HG03139 (cell line): ENCODE data around the gene CCDC34.
A peak's percentile ranks its signal among the peaks of the same experiment; 100 is the strongest.

ENCODE experiments used
- ATAC-seq: cut with Tn5 transposase; IDR thresholded peaks from one replicate; pipeline ENCODE4 v1.9.1; 2021; ENCODE audit not compliant: unreplicated experiment

CCDC34 gene

DNA sequence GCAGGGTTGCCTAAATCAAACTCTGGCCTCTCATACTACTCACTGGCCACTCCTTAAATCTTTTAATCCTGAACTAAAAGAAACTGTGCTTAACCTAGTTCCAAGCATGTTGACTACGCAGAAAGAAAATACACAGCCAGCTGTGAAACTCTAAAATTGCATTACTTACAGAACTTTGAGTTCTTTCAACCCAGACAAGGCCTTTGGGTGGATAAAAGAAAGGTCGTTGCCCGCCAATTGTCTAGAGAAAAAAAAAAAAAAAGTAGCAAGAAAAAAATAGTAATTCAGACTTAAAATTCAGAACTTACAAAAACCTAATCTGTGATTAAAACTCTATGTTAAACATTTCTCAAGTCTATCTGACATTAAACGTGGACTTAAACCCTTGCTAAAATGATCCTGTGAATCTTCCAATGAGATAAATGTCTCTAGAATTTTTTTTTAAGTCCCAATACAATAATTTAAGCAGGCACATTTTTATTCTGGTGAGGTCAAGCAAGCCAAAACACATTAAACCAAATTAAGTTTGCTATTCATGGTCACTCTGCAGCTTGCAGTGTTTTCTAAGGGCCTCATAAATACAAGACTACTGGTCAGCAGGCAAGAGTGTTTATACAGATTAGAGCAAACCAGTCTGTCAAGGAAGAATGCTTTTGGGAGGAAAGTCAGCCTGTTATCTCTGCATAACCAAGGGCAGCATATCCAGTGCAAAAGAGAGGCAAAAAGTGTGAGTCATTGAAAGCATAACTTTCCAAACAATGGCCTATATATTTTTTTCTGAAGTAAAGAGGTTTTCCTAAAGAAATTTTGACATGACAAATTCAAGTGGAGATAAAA, 29.5 kb upstream of the CCDC34 start:
- ATAC-seq, result no peak

DNA sequence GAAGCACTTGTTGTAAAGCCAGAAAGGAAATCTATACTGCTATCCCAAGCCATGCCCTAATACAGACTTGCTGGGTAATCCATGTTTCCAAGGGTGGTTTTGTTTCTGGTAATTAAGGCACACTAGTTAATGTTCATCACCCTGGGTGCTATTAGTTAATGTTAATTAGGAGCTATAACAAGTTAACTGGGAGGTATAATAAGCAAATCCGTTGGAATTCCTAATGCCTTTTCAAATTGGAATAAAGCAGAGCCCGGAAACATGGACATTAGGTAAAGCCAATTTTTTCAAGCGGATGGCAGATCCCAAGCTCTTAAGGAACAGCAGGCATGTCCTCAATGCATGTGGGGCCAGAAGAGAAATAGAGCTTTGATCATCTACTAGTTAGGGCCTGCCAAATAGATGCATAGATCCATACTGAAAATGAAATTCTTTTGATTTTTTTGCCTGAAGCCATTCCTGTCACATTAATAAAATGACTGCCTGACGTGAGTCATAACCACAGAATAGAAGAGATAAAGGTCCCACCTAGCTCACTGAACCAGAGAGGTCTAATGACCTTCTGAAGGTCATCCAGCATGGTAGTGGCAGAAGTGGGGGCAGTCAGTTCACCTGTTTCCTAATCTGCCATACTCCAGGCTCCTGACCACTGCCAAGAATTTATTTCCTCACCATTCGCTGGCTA, 28.5 kb upstream of the CCDC34 start:
- no peak for ATAC-seq

DNA sequence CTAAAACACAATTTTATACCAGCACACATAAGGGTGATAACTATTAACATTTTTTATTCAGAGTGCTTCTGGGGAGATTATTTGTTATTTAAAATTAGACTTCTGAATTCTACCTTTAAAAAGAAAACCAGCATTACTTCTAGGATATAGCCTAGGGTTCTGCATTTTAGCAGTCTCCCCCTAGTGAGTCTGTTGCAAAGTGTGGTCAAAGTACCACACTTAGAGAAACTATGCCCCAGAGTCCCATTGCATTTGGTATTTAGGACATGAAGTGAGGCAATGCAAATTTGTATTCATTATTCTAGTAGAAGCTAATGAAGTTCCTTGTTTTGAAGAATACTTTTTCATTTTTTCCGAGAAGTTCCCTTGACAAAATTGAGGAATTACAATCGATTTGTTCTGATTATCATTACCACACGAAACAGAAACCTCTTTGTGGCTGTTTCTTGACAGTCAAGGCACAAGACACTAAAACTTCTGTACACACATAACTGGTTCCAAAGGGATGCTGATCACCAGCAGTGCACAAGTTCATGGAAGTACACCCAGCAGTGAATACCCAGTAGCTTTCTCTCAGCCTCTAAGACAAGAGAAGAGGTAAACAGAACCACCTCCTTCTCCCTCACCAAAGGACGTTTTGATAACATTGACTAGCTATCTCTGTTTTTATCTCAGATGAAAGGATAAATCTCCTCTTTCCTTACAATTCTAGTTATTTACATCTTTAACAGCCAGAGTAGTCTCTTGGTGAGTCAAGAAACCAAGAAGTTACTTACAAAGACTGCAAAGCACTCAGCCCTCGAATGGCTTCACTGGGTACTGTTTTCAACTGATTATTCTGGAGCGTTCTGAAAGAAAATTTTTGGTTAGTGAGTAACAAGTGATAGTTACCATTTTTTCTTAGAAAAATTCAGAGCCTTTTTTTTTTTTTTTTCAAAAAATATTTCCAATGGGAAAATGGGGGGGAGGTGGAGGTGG, 27.6 kb upstream of the CCDC34 start:
- ATAC-seq, result no peak

DNA sequence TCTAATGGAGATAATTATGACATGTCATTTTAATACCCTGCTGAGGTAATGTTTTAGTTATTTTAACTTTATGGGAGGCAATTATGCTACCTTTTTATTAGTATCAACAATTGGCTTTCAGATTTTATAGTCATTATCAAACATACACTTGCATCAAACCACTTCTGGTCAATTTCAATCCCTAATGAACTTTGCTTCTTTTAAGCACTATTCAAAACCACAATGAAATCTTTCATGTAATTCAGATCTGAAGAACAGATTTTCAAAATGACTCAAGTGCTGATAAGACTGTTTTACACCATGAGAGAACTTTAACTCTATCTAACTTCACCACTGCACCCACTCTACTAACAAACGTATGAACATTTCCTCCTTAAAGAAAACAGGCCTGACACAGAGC, 25.9 kb upstream of the CCDC34 start:
- no peak for ATAC-seq

DNA sequence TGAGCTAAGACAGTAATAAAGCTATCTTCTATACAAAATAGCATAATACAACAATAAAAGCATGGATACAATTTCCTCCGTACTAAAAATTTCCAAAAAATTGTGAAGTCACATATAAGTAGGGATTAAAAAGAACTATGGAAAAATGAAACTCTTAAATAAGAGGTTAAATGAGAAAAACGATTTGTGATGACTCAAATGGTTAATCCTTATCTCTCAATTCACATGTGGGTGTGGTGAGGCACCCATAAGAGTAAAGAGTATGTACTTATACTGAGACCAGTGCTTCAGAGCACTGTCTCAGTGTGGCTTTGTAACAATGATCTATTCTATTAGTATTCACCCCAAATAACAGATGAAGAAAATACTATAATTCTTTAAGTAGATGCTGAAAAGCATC, 25.0 kb upstream of the CCDC34 start:
- no peak for ATAC-seq

DNA sequence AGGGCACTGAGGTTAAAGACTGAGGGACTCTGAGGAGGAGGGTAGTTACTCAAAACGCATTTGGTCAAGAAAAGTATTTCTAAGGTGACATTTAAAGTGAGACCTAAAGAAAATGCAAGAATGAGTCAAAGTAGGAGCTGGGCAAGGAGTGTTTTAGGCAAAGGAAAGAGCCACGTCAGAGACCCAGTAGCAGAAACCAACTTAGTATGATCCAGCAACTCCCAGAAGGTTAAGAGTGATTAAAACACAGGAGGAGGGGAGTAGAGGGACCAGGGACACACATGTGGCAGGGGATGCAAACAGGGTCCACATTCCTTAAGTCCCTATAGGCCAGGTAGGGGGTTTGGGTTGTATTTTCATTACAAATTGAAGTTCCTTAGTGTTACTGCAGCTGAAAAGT, 24.3 kb upstream of the CCDC34 start:
- no peak for ATAC-seq

DNA sequence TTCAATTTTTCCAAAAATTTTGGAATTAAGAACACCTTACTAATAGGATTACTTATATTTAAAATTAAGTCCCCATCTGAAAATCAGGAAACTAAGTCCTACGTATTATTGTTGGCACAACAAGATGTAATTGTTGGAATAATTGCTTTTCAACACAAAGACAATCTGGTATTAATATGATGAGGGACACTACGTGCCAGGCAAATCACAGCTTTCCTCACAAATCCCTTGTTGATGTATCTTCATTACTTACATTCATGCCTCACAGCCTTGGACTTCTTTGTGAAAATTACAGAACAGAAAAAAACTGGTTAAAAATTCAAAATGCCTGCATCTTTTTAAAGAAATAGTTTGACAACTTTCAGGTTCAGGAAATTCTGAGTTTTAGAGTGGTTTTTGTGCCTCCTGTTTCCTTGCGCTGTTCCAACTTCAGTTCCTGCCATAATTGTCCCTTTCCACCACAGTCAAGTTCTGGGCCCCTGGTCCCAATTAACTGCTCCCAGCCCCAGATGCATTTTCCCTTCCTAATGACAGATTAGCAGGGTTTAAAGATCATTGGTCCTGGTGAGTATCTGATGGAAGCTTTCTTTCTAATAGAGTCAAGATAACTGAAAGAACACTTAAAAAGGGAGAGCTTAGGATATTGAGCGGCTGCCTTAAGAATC, 23.3 kb upstream of the CCDC34 start:
- no peak for ATAC-seq

DNA sequence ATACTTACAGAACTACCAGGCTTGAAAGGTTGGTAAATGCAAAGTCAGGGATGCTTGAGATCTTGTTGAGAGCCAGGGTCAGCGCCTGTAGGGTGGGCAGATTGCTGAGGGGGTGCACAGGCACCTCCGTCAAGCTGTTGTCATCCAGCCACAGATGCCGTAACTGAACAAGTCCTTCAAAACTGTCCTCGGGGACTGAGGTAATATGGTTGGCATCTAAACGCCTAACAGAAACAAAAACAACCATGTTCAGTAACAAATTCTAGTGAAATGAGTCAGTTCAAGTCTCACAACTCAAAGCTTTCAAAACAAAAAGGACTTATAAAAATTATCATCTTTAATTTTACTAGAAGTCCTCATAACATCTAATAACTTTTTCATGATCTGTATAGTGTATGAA, 22.2 kb upstream of the CCDC34 start:
- ATAC-seq, result no peak

DNA sequence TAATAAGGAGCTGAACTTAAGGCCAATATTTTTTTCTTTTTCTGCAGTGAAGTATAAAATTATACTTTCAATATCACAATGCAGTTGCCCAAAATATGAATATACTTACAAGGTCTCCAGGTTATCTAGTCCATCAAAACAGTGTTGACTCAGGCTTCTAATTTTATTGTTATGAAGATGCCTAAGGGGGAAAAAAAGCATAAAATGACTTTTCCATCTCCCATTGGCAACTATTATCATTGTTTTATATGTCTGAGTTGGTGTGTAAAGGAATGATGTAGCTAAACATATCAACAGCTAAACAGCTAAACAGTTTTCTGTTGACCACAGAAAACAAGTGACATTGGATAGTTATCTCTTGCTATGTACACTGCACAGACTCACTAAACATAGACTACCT, 21.2 kb upstream of the CCDC34 start:
- ATAC-seq, result no peak

DNA sequence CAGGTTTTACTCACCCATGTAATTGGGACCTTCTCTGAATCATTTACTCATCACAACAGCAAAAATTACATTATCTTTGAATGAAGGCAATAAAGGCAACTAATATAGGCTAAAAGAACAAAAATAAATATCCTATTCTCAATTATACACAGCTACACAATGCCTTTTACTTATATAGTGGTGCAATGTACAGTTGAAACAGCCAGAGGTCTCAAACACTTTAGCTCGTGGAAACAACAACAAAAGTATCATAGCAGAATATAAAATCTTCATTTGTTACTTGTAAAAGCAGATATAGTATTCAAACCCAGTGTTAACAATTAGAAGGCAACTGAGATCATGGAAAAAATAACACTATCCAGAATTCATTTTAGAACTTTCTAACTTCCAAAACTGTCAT, 20.6 kb upstream of the CCDC34 start:
- ATAC-seq, result no peak

DNA sequence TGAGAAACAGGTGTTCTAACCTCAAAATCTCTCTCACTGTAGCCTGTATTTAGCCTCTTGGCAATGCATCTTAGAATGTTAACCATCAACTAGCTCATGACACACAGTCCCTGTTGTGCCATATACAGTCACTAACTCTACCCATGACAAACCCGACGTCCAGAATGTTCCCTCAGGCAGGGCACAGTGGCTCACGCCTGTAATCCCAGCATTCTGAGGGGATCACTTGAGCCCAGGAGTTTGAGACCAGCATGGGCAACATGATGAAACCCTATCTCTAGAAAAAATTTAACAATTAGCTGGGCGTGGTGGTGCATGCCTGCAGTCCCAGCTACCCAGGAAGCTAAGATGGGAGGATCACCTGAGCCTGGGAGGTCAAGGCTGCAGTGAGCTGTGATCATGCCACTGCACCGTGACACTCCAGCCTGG, 18.2 kb upstream of the CCDC34 start:
- ATAC-seq, result peak; percentile 62

DNA sequence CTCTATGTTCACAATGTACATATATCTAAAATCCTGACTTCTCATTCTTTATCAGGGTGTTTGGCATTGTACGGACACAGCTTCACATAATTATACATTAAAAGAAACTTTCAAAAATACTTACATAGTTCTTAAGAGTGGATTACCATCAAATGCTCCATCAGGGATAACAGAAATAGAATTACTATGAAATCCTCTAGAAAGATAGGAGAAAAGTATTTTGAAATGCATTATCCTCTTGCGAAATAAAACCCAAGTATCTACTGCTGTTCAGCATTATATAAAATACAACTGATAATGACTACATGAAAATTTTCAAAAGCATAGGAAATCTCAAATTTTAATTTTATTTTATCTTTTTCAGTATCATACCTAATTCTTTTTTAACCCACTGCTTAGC, 17.8 kb upstream of the CCDC34 start:
- no peak for ATAC-seq

DNA sequence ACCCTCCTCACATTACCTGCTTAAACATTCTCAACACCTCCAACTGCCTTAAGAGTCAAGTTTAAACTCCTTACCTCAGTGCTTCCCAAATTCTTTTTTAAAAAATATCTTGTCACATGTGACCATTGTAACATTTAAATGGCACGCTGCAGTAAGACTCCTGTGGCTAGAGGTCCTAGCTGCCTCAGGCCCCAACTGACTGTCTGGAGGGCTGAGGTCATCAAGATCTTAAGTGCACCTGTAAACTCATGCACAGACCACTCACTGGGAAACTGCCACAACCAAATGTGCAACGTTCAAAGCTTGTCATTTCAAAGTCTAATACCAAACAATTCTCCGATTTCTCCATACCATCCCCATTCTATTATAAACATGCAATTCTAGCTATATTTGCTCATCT, 16.4 kb upstream of the CCDC34 start:
- no peak for ATAC-seq

DNA sequence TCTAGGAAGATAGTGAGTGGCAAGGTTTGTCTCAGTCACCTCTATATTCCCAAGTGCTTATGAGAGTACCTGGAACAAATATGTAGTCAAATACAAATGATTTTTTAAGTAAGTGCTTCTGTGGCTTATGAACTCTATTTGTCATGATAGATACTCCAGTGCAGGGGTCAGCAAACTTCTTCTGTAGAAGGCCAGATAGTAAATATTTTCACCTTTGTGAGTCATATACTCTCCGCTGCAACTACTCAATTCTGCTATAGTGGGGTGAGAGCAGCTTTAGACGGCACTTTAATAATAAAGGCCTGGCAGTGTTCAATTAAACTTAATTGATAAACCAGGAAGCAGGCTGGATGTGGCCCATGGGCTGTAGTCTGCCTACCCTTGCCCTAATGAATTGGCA, 12.4 kb upstream of the CCDC34 start:
- ATAC-seq, result no peak

DNA sequence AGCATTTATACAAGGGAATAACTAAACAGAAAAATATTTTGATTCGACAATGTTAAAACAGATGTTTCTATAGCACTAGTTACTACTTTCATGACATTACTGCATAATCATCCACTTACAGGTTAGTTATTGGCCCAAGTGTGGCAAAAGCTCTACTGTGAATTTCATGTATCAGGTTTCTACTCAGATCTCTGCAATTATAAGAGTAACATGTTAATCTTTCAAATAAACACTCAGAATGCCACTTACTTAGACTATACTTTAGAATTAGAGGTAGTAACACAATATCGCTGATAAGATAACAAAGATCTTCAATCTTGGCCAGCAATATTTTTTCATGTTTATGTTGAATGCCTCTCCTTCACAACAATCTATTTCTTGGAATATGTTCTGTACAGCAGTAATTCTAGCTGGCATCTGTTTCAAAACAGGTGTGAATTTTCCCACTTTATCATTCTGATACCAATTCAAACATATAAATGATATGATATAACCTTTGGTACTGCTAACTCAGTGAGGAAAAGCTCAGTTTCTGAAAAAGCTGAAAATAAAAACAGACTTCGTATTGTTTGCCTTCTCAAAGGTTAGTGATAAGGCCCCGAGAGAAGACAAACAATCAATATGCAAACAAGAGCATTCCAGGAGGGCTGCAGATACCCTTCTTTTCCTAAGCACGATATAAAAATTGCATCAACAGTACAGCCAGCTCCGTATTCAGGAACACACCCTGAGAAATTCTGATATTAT, 11.0 kb upstream of the CCDC34 start:
- no peak for ATAC-seq

DNA sequence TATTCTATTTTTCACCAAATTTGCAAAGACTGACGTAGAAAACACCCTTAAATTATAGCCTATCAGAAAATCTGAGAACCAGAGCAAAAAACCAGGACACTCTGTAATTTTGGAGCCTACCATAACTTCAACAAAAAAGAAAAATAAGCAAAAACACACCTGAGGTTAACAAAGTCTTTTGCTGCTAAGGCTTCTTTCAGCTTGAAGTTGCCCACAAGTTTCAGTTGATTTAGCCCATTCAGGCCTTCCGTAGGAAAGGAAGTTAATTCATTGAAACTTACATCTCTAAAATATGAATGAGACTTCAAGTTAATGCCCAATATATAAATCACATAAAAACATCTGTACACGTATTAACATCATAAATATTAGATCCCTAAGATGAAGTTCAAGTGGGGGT, 10.4 kb upstream of the CCDC34 start:
- ATAC-seq, result no peak

DNA sequence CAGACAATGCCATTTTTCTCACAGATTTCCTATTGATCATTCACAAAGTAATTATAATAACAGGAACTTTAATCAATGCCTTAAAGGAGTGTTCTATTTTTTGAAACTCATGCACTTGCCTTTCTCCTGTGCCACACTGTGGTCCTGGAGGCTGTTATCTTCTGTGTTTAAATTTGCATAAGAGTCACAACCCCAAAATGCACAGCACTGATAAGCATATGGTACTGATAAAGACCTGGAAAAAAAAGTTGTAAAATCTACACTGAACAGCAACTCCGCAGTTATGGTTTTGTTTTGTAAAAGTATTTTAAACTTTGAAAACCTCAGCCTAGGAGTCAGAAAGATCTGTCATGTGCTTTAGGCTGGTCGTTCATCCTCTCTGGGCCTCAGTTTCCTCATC, 9.1 kb upstream of the CCDC34 start:
- no peak for ATAC-seq

DNA sequence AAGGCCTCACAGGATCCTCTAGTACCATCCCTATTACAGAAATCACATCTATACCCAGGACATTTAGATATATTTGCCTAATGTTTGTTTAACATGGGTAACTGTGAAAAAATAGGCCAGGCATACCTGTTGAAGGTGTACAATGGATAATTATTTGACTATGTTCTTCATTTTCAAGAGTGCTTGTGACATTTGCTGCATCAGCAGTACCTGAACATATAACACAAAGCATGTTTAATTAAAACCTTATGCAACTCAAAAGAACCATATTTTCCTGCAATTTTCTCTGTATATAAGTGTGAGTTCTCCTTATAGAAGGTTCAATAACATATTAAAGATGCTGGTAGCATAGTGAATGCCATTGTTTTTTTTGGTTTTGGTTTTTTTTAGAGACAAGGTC, 8.5 kb upstream of the CCDC34 start:
- no peak for ATAC-seq

DNA sequence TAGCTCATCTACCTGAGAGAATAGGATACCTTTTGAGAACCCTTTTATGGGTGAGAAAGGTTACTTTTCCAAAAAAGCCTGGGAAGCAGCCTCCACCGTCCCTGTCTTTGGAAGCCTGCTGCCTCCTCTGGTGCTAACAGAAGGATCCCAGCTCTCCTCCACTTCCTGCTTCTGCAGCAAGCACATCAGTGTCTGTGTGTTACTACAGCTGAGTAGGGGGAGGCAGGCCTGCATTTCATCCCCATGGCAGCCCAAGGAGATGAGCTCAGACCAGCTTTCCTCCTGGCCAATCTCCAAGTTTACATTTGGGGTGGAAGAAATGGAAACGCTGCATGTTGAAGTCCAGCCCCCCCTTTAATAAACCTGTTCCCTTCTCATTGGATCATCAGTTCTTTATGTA, 7.4 kb upstream of the CCDC34 start:
- ATAC-seq, result no peak

DNA sequence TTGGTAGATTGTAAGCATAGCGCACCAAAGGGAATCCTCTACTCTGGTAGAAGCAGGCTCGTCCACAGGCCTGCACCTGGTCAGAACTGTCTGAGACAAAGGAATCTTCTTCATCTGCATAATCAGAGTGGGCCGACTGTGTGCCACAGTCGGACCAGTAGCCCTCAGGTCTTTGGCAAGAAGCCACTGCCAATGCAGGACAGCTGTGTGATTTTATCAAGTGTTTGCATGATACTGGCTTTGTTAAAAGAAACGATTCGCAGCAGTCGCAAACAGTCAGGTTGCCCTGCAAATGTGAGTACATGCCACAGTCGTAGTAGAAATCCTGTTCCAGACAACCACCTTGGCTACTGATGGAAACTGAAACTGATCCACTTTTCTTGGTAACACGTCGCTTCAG, 4.9 kb upstream of the CCDC34 start:
- ATAC-seq, result no peak
